Measurements from ENCODE around the gene PURB.

DNA sequence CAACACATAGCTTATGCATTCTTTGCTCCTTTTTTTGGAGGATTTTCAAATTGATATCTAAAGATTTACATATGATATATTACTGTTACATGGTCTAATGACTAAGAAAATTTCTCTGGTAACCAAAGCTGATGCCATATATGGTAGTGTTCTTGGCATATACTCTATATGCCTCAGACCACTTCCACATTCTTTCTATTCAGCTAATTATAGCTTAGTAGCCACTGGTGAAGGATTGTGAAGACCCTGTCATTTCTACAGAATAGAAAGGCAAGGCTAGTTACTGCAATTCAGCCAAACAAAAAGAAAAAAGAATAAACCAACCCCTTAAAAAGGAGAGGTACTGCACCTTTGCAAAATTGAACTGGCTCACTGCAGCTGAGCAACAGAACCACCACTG, 3.7 kb downstream of the PURB start:
- TF ChIP-seq CTCF (conservative IDR thresholded peaks at IDR 0.05; ENCODE audit: low read length): no peak
- no peak for TF ChIP-seq EZH2phosphoT487 (IDR thresholded peaks at IDR 0.05; ENCODE audit: borderline replicate concordance)
